ENCODE results near the gene TMEM114.
"Not testable (repeated sequence)": the region's sequence is repeated elsewhere in the genome, so short reads cannot be mapped to it uniquely, and the experiment has no call there.

The TMEM114 gene

GRCh38 chr16:8572919-8573724 is 17.2 kb downstream of the TMEM114 start:
- no peak for DNase-seq

GRCh38 chr16:8572063-8572918 is 18.0 kb downstream of the TMEM114 start:
- no peak for DNase-seq

- no peak for DNase-seq
Observed at GRCh38 chr16:8571061-8571596, 19.2 kb downstream of the TMEM114 start.

GRCh38 chr16:8570393-8570792 is 19.9 kb downstream of the TMEM114 start:
- not testable (repeated sequence) for DNase-seq

GRCh38 chr16:8569650-8570346 is 20.5 kb downstream of the TMEM114 start:
- no peak for DNase-seq

- no peak for DNase-seq
Observed at GRCh38 chr16:8568231-8568617, 22.1 kb downstream of the TMEM114 start.

GRCh38 chr16:8567355-8568230 is 22.7 kb downstream of the TMEM114 start:
- DNase-seq, result peak; percentile 76

- DNase-seq, result no peak
Observed at GRCh38 chr16:8565498-8565897, 24.8 kb downstream of the TMEM114 start.

- DNase-seq, result no peak
Observed at GRCh38 chr16:8564934-8565345, 25.4 kb downstream of the TMEM114 start.

- DNase-seq, result not testable (repeated sequence)
Observed at GRCh38 chr16:8563944-8564540, 26.3 kb downstream of the TMEM114 start.

- no peak for DNase-seq
Observed at GRCh38 chr16:8561496-8561895, 28.8 kb downstream of the TMEM114 start.

GRCh38 chr16:8555400-8555799 is 34.9 kb downstream of the TMEM114 start:
- DNase-seq, result no peak

GRCh38 chr16:8554881-8555280 is 35.4 kb downstream of the TMEM114 start:
- DNase-seq, result no peak

- no peak for DNase-seq
Observed at GRCh38 chr16:8554022-8554421, 36.3 kb downstream of the TMEM114 start.

GRCh38 chr16:8552487-8553221 is 37.7 kb downstream of the TMEM114 start:
- DNase-seq, result no peak

GRCh38 chr16:8551388-8552332 is 38.7 kb downstream of the TMEM114 start:
- DNase-seq, result no peak

- DNase-seq, result no peak
Observed at GRCh38 chr16:8550728-8551387, 39.5 kb downstream of the TMEM114 start.

GRCh38 chr16:8549843-8550412 is 40.4 kb downstream of the TMEM114 start:
- DNase-seq, result no peak

- DNase-seq, result no peak
Observed at GRCh38 chr16:8548166-8548565, 42.1 kb downstream of the TMEM114 start.
